Measurements from ENCODE around the gene ADGRL3.

GRCh38 chr4:61693520-61693919, 493.4 kb downstream of the ADGRL3 start:
- no peak for TF ChIP-seq POLR2A (IDR thresholded peaks at IDR 0.05; ENCODE audit: low read length)
- no peak for TF ChIP-seq GATA1 (IDR thresholded peaks at IDR 0.05; ENCODE audit: low read depth, low read length)

All from erythroblast (primary cell).